Ascending aorta (tissue), 2 donors: ENCODE results near the gene LRPAP1. TPM values are rescaled to one million over a fixed set of nuclear protein-coding genes. Genes with fewer than 3 reads are reported as not detected.

Experiments
- DNase-seq, 2 donors: peaks; one replicate each; pipeline ENCODE4 v3.0.0-alpha.2; 2019; ENCODE audit warnings: low spot score in 2 of 2
- H3K27ac ChIP-seq, 2 donors: fragments of 200-600 bp; sonication (generic); one replicate each; pipeline ENCODE4 v1.5.1; 2016 to 2017; ENCODE audit warnings: mild to moderate bottlenecking in 1 of 2
- H3K27me3 ChIP-seq: fragments of 200-600 bp; sonication (generic); one replicate; pipeline ENCODE4 v1.5.1; 2017
- H3K36me3 ChIP-seq, 2 donors: fragments of 200-600 bp; sonication (generic); one replicate each; pipeline ENCODE4 v1.5.1; 2016
- H3K4me1 ChIP-seq, 2 donors: fragments of 200-600 bp; sonication (generic); one replicate each; pipeline ENCODE4 v1.5.1; 2016 to 2017; ENCODE audit warnings: mild to moderate bottlenecking in 1 of 2
- H3K4me3 ChIP-seq, 2 donors: fragments of 200-600 bp; sonication (generic); one replicate each; pipeline ENCODE4 v1.5.1; 2016 to 2017; ENCODE audit warnings: mild to moderate bottlenecking in 1 of 2
- H3K9me3 ChIP-seq, 2 donors: fragments of 200-600 bp; sonication (generic); one replicate each; pipeline ENCODE4 v1.5.1; 2016
- CTCF ChIP-seq, 3 experiments: fragments of 200-600 bp in 2 of 3; fragments of 450-650 bp in 1 of 3; sonication (generic) in 2 of 3; IDR thresholded peaks; one replicate each; pipeline ENCODE4 v1.5.1; 2016 to 2019; ENCODE audit warnings: antibody characterized with exemption in 3 of 3, mild to moderate bottlenecking in 1 of 3, moderate library complexity in 1 of 3
- intact Hi-C: fragments of 100-400 bp; cut with DNase I; formaldehyde crosslinking; loops from one replicate; pipeline ENCODE4 v1.15.1; 2023
- total RNA-seq: library from RNA; depleted of rRNA; stranded (reverse); fragments of >200 nt; gene quantifications from one replicate; pipeline ENCODE4 v1.1.0, GENCODE V29; 2016

The LRPAP1 gene
- total RNA-seq, 1 donor from 2014 or later, result 172 TPM

GRCh38 chr4:3498901-3499510 lies 33.2 kb downstream of the LRPAP1 start:
- Histone ChIP-seq H3K4me3 (no peak overlapping the region), H3K4me1 (no peaks in the 10 kb centered on the region), H3K27ac (no peak overlapping the region), H3K9me3 (no peaks in the 10 kb centered on the region), H3K36me3 (peaks cover 18 to 42% of the 10 kb centered on the region in 2 donors), H3K27me3 (no peaks in the 10 kb centered on the region)
- intact Hi-C loops, result no loop called here
- TF ChIP-seq CTCF (IDR thresholded peaks at IDR 0.05), result no peak
- no peak for DNase-seq

GRCh38 chr4:3498407-3498806 lies 33.8 kb downstream of the LRPAP1 start:
- Histone ChIP-seq H3K4me1 (no peaks in the 10 kb centered on the region), H3K4me3 (no peak overlapping the region), H3K27ac (no peak overlapping the region), H3K36me3 (peaks cover 14 to 39% of the 10 kb centered on the region in 2 donors), H3K27me3 (no peaks in the 10 kb centered on the region), H3K9me3 (no peaks in the 10 kb centered on the region)
- no peak for DNase-seq
- intact Hi-C loops, result no loop called here
- no peak for TF ChIP-seq CTCF (IDR thresholded peaks at IDR 0.05)

GRCh38 chr4:3497523-3498389 lies 34.5 kb downstream of the LRPAP1 start:
- intact Hi-C loops, result no loop called here
- H3K27ac ChIP-seq, result no peak overlapping the region
- no peaks in the 10 kb centered on the region for H3K4me1 ChIP-seq
- no peak for TF ChIP-seq CTCF (IDR thresholded peaks at IDR 0.05)
- no peaks in the 10 kb centered on the region for H3K9me3 ChIP-seq
- H3K27me3 ChIP-seq, result no peaks in the 10 kb centered on the region
- H3K36me3 ChIP-seq, result peaks cover 11 to 39% of the 10 kb centered on the region in 2 donors
- no peak overlapping the region for H3K4me3 ChIP-seq
- DNase-seq, result no peak

GRCh38 chr4:3497095-3497494 lies 35.1 kb downstream of the LRPAP1 start:
- H3K4me3 ChIP-seq, result no peak overlapping the region
- H3K27ac ChIP-seq, result no peak overlapping the region
- peaks cover 7 to 34% of the 10 kb centered on the region in 2 donors for H3K36me3 ChIP-seq
- no peak for DNase-seq
- no peak for TF ChIP-seq CTCF (IDR thresholded peaks at IDR 0.05)
- intact Hi-C loops, result no loop called here
- H3K4me1 ChIP-seq, result no peaks in the 10 kb centered on the region
- no peaks in the 10 kb centered on the region for H3K9me3 ChIP-seq
- no peaks in the 10 kb centered on the region for H3K27me3 ChIP-seq

GRCh38 chr4:3496021-3496420 lies 36.2 kb downstream of the LRPAP1 start:
- Histone ChIP-seq H3K4me3 (no peak overlapping the region), H3K36me3 (peaks cover 5 to 27% of the 10 kb centered on the region in 2 donors), H3K27me3 (no peaks in the 10 kb centered on the region), H3K4me1 (no peaks in the 10 kb centered on the region), H3K27ac (no peak overlapping the region), H3K9me3 (no peaks in the 10 kb centered on the region)
- DNase-seq, result no peak
- intact Hi-C loops, result no loop called here
- no peak for TF ChIP-seq CTCF (IDR thresholded peaks at IDR 0.05)
